ENCODE data around the gene CPNE9. TPM values are rescaled to one million over a fixed set of nuclear protein-coding genes. Genes with fewer than 3 reads are reported as not detected.
A peak's percentile ranks its signal among the peaks of the same experiment; 100 is the strongest.

The CPNE9 gene
- total RNA-seq, 5 donors from 2014 or later (not counting 1 experiment from before 2014, with no cell fraction given) = 0.19 to 1.5 (median 0.24) TPM; not detected in 1

DNA sequence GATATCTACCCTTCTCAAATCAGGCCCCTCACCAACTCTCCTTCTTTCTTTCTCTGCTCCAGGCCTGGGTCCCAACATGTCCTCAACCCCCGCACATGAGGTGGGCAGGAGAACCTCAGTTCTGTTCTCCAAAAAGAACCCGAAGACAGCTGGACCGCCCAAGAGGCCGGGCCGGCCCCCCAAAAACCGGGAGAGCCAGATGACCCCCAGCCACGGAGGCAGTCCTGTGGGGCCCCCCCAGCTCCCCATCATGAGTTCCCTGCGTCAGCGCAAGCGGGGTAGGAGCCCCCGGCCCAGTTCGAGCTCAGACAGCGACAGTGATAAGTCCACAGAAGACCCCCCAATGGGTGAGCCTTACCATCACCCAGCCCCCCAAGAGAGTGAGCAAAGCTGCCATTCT, 40.5 kb downstream of the CPNE9 start:
- POLR2A ChIA-PET = no interaction called here
- CTCF ChIA-PET = interaction anchor here in 1 of 2 donors (0.7 to 1.0 kb wide), 2 partner anchors 10 to 188 kb away, joined by 3 read pairs; no protein-coding TSS in a partner anchor

DNA sequence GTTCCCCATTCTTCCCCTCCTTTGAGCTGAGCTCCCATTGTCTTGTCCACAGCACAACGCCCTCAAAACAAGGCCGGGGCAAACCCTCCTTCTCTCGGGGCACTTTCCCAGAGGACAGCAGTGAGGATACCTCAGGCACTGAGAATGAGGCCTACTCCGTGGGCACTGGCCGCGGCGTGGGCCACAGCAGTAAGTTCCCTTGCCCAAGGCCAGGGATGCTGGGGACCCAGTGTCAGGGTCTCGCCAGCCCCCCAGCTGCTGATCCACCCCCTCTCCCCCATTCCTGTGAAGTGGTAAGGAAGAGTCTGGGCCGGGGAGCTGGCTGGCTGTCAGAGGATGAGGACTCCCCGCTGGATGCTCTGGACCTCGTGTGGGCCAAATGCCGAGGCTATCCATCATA, 41.9 kb downstream of the CPNE9 start:
- ChIA-PET CTCF (interaction anchor here in 1 of 2 donors (1.0 kb wide), 1 partner anchor 9 kb away, joined by 3 read pairs; no protein-coding TSS in a partner anchor), POLR2A (no interaction called here)
- H3K4me3 Mint-ChIP-seq = no peak overlapping the region
- H3K36me3 Mint-ChIP-seq = peaks cover 43% of the 10 kb centered on the region
- no peaks in the 10 kb centered on the region for H3K27me3 Mint-ChIP-seq
- peaks cover 2 to 13% of the 10 kb centered on the region in 2 experiments for H3K4me1 ChIP-seq (ENCODE audit: control insufficient read depth in 1 of 2, extremely low read depth in 1 of 2, insufficient read depth in 2 of 2, low read length in 2 of 2)
- no peak for DNase-seq
- peaks cover 15 to 17% (median 16%) of the 10 kb centered on the region in 3 donors for H3K4me1 Mint-ChIP-seq
- H3K36me3 ChIP-seq (ENCODE audit: control insufficient read depth in 2 of 2, extremely low read depth in 1 of 2, insufficient read depth in 1 of 2, low read length in 1 of 2) = peaks cover 28 to 76% of the 10 kb centered on the region in 2 donors
- H3K4me3 ChIP-seq (ENCODE audit: control insufficient read depth in 1 of 2, extremely low read depth in 1 of 2, low read length in 1 of 2) = no peak overlapping the region
- no peaks in the 10 kb centered on the region for H3K9me3 Mint-ChIP-seq
- H3K27ac Mint-ChIP-seq = no peak overlapping the region
- 91% methylated on average over 5 of the region's 12 CpGs for WGBS (ENCODE audit: insufficient coverage)
- H3K9me3 ChIP-seq = no peaks in the 10 kb centered on the region
- ATAC-seq (replicated peaks in 1 of 4) = no peak
- no peak overlapping the region for H3K27ac ChIP-seq (ENCODE audit: low read length)
- H3K27me3 ChIP-seq (replicated peaks in 1 of 2; ENCODE audit: control insufficient read depth in 2 of 2, extremely low read depth in 1 of 2, insufficient read depth in 2 of 2, low read length in 1 of 2) = no peaks in the 10 kb centered on the region

More for the DNA sequence above, 40.5 kb downstream of the CPNE9 start:
- Mint-ChIP-seq H3K4me1 (peaks cover 3% of the 10 kb centered on the region in 3 donors), H3K9me3 (no peaks in the 10 kb centered on the region), H3K27ac (no peak overlapping the region), H3K4me3 (no peak overlapping the region), H3K36me3 (peaks cover 53% of the 10 kb centered on the region), H3K27me3 (no peaks in the 10 kb centered on the region)
- no peaks in the 10 kb centered on the region for H3K9me3 ChIP-seq
- no peak for DNase-seq
- no peak overlapping the region for H3K4me3 ChIP-seq (ENCODE audit: control insufficient read depth in 1 of 2, extremely low read depth in 1 of 2, low read length in 1 of 2)
- 100% methylated on average over 5 of the region's 13 CpGs for WGBS (ENCODE audit: insufficient coverage)
- no peak for ATAC-seq (replicated peaks in 1 of 4)
- H3K27me3 ChIP-seq (replicated peaks in 1 of 2; ENCODE audit: control insufficient read depth in 2 of 2, extremely low read depth in 1 of 2, insufficient read depth in 2 of 2, low read length in 1 of 2) = no peaks in the 10 kb centered on the region
- H3K36me3 ChIP-seq (ENCODE audit: control insufficient read depth in 2 of 2, extremely low read depth in 1 of 2, insufficient read depth in 1 of 2, low read length in 1 of 2) = peaks cover 38 to 90% of the 10 kb centered on the region in 2 donors
- H3K27ac ChIP-seq (ENCODE audit: low read length) = no peak overlapping the region
- H3K4me1 ChIP-seq (ENCODE audit: control insufficient read depth in 1 of 2, extremely low read depth in 1 of 2, insufficient read depth in 2 of 2, low read length in 2 of 2) = peaks cover 0 to 3% of the 10 kb centered on the region in 2 experiments

DNA sequence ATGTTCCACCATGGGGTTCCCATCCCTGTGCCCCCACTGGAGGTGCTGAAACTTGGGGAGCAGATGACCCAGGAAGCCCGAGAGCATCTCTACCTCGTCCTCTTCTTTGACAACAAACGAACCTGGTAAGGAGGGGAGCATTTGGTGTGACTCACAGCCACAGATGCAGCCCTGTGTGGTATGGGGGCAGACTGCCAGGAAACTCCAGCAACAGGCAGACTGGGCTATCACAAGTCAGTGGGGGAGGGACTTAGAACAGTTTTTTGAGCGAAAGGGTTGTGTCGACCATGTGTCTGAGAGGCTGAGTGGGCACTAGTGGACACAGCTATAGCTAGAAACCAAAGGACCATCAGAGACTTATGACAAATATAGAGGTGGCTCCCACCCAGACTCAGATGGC, 42.7 kb downstream of the CPNE9 start:
- Histone ChIP-seq H3K27ac (ENCODE audit: low read length) (no peak overlapping the region), H3K4me1 (ENCODE audit: control insufficient read depth in 1 of 2, extremely low read depth in 1 of 2, insufficient read depth in 2 of 2, low read length in 2 of 2) (peaks cover 8 to 20% of the 10 kb centered on the region in 2 experiments), H3K4me3 (ENCODE audit: control insufficient read depth in 1 of 2, extremely low read depth in 1 of 2, low read length in 1 of 2) (no peak overlapping the region), H3K9me3 (no peaks in the 10 kb centered on the region), H3K27me3 (replicated peaks in 1 of 2; ENCODE audit: control insufficient read depth in 2 of 2, extremely low read depth in 1 of 2, insufficient read depth in 2 of 2, low read length in 1 of 2) (no peaks in the 10 kb centered on the region), H3K36me3 (ENCODE audit: control insufficient read depth in 2 of 2, extremely low read depth in 1 of 2, insufficient read depth in 1 of 2, low read length in 1 of 2) (peaks cover 26 to 69% of the 10 kb centered on the region in 2 donors)
- no peak for DNase-seq
- H3K4me1 Mint-ChIP-seq = peaks cover 23 to 24% (median 24%) of the 10 kb centered on the region in 3 donors
- ChIA-PET POLR2A (no interaction called here), CTCF (no interaction called here)
- no CpG with 5 or more reads among the region's 5 CpGs for WGBS (ENCODE audit: insufficient coverage)
- peaks cover 37% of the 10 kb centered on the region for H3K36me3 Mint-ChIP-seq
- no peaks in the 10 kb centered on the region for H3K9me3 Mint-ChIP-seq
- H3K4me3 Mint-ChIP-seq = no peak overlapping the region
- peak overlapping the region in 1 of 2 donors; percentile 17 for H3K27ac Mint-ChIP-seq
- ATAC-seq (replicated peaks in 1 of 4) = no peak
- H3K27me3 Mint-ChIP-seq = no peaks in the 10 kb centered on the region

DNA sequence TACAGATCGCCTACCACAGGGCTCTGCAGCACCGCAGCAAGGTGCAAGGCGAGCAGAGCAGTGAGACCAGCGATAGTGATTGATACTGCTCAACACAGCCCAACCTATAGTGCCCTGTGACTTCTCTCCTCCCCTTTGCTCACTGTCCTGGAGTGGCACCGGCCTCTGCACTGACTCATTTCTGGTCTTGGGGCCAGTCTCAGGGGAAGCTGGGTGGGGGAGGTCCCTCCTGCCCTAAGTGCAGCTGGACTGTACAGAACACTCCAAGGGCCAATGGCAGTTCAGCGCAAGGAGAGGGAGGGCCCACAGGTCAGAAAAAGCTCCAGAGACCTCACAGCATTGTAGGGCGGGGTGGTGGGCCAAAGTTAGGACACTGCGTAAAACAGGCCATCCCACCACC, 43.6 kb downstream of the CPNE9 start:
- Mint-ChIP-seq H3K27ac (no peak overlapping the region), H3K9me3 (no peaks in the 10 kb centered on the region), H3K4me1 (peaks cover 32 to 33% (median 33%) of the 10 kb centered on the region in 3 donors), H3K4me3 (no peak overlapping the region), H3K36me3 (peaks cover 43% of the 10 kb centered on the region), H3K27me3 (no peaks in the 10 kb centered on the region)
- CTCF ChIA-PET = no interaction called here
- Histone ChIP-seq H3K27me3 (replicated peaks in 1 of 2; ENCODE audit: control insufficient read depth in 2 of 2, extremely low read depth in 1 of 2, insufficient read depth in 2 of 2, low read length in 1 of 2) (no peaks in the 10 kb centered on the region), H3K4me3 (ENCODE audit: control insufficient read depth in 1 of 2, extremely low read depth in 1 of 2, low read length in 1 of 2) (no peak overlapping the region), H3K4me1 (ENCODE audit: control insufficient read depth in 1 of 2, extremely low read depth in 1 of 2, insufficient read depth in 2 of 2, low read length in 2 of 2) (peaks cover 16 to 27% of the 10 kb centered on the region in 2 experiments), H3K36me3 (ENCODE audit: control insufficient read depth in 2 of 2, extremely low read depth in 1 of 2, insufficient read depth in 1 of 2, low read length in 1 of 2) (peaks cover 26 to 68% of the 10 kb centered on the region in 2 donors), H3K27ac (ENCODE audit: low read length) (no peak overlapping the region), H3K9me3 (no peaks in the 10 kb centered on the region)
- ATAC-seq (replicated peaks in 1 of 4) = no peak
- DNase-seq = no peak
- POLR2A ChIA-PET = no interaction called here
- 100% methylated on average over 1 of the region's 8 CpGs for WGBS (ENCODE audit: insufficient coverage)

DNA sequence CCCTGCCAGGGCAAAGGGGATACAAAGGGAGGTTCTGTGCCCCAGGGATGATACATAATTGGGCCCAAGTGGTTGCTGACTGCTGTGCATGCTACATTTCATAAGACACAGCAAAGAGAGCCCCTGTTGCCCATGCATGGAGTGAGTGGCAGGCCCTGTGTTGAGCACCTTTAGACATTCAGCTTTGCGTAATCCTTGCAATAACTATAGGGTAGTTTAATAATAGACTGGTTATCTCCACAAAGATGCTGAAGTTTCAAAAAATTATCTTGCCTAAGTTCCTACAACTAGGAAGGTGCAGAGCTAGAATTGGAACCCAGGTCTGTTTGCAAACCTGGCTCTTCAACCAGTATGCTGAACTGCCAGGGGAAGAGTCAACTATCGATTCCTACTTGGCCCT, 44.4 kb downstream of the CPNE9 start:
- no peaks in the 10 kb centered on the region for H3K9me3 Mint-ChIP-seq
- 100% methylated on average over 1 of the region's 2 CpGs for WGBS (ENCODE audit: insufficient coverage)
- no peaks in the 10 kb centered on the region for H3K9me3 ChIP-seq
- ChIA-PET POLR2A (no interaction called here), CTCF (no interaction called here)
- H3K27ac ChIP-seq (ENCODE audit: low read length) = no peak overlapping the region
- peaks cover 16 to 27% of the 10 kb centered on the region in 2 experiments for H3K4me1 ChIP-seq (ENCODE audit: control insufficient read depth in 1 of 2, extremely low read depth in 1 of 2, insufficient read depth in 2 of 2, low read length in 2 of 2)
- peaks cover 35% of the 10 kb centered on the region for H3K36me3 Mint-ChIP-seq
- no peaks in the 10 kb centered on the region for H3K27me3 ChIP-seq (replicated peaks in 1 of 2; ENCODE audit: control insufficient read depth in 2 of 2, extremely low read depth in 1 of 2, insufficient read depth in 2 of 2, low read length in 1 of 2)
- H3K4me1 Mint-ChIP-seq = peaks cover 32 to 37% (median 34%) of the 10 kb centered on the region in 3 donors
- peak overlapping the region; percentile 36 to 96 for H3K27ac Mint-ChIP-seq
- H3K27me3 Mint-ChIP-seq = no peaks in the 10 kb centered on the region
- ATAC-seq (replicated peaks in 1 of 4) (no peak), DNase-seq (no peak)
- no peak overlapping the region for H3K4me3 ChIP-seq (ENCODE audit: control insufficient read depth in 1 of 2, extremely low read depth in 1 of 2, low read length in 1 of 2)
- H3K4me3 Mint-ChIP-seq = peak overlapping the region in 2 of 3 donors; percentile 34 to 96
- peaks cover 26 to 64% of the 10 kb centered on the region in 2 donors for H3K36me3 ChIP-seq (ENCODE audit: control insufficient read depth in 2 of 2, extremely low read depth in 1 of 2, insufficient read depth in 1 of 2, low read length in 1 of 2)

DNA sequence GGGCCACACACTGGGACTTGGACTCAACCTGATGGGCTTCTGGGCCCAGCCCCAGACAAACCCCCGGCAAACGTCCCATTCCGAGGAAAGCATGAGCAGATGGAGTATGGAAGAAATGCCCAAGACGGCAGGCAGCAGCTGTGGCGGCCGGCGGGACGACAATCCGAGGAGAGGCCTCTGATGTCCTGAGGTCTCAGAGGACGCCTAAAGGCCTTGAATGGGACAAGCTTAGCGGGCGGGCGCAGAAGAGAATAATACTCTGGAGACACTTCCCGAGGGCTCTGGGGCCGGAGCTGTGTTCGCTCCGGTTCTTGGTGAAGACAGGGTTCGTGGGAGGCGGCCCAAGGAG, 45.6 kb downstream of the CPNE9 start:
- no peaks in the 10 kb centered on the region for H3K9me3 ChIP-seq
- Mint-ChIP-seq H3K27me3 (no peaks in the 10 kb centered on the region), H3K9me3 (no peaks in the 10 kb centered on the region), H3K36me3 (peaks cover 31% of the 10 kb centered on the region), H3K4me1 (peaks cover 40 to 42% (median 41%) of the 10 kb centered on the region in 3 donors), H3K4me3 (peak overlapping the region; percentile 95 to 96 (median 95)), H3K27ac (peak overlapping the region; percentile 96 to 97)
- ATAC-seq (replicated peaks in 1 of 4) (no peak), DNase-seq (no peak)
- peaks cover 16 to 58% of the 10 kb centered on the region in 2 donors for H3K36me3 ChIP-seq (ENCODE audit: control insufficient read depth in 2 of 2, extremely low read depth in 1 of 2, insufficient read depth in 1 of 2, low read length in 1 of 2)
- ChIA-PET POLR2A (interaction anchor here in 1 of 2 donors (1.0 kb wide), 1 partner anchor 44 kb away, joined by 4 read pairs; the partner anchor contains the start of gene ARPC4), CTCF (interaction anchor here (0.7 to 1.4 kb wide), 2 partner anchors 16 to 22 kb away, joined by 3 to 5 read pairs; no protein-coding TSS in a partner anchor)
- peak overlapping the region; percentile 70 to 88 for H3K4me3 ChIP-seq (ENCODE audit: control insufficient read depth in 1 of 2, extremely low read depth in 1 of 2, low read length in 1 of 2)
- peaks cover 16 to 31% of the 10 kb centered on the region in 2 experiments for H3K4me1 ChIP-seq (ENCODE audit: control insufficient read depth in 1 of 2, extremely low read depth in 1 of 2, insufficient read depth in 2 of 2, low read length in 2 of 2)
- 38% methylated on average over 19 of the region's 19 CpGs for whole genome bisulfite sequencing (ENCODE audit: insufficient coverage)
- H3K27me3 ChIP-seq (replicated peaks in 1 of 2; ENCODE audit: control insufficient read depth in 2 of 2, extremely low read depth in 1 of 2, insufficient read depth in 2 of 2, low read length in 1 of 2) = no peaks in the 10 kb centered on the region
- peak overlapping the region; percentile 16 for H3K27ac ChIP-seq (ENCODE audit: low read length)

Measured in T-cell (primary cell).